Measurements from ENCODE around the gene ZDHHC14.
A peak's percentile ranks its signal among the peaks of the same experiment; 100 is the strongest.
"Not testable (repeated sequence)": the region's sequence is repeated elsewhere in the genome, so short reads cannot be mapped to it uniquely, and the experiment has no call there.

Gene ZDHHC14

DNA sequence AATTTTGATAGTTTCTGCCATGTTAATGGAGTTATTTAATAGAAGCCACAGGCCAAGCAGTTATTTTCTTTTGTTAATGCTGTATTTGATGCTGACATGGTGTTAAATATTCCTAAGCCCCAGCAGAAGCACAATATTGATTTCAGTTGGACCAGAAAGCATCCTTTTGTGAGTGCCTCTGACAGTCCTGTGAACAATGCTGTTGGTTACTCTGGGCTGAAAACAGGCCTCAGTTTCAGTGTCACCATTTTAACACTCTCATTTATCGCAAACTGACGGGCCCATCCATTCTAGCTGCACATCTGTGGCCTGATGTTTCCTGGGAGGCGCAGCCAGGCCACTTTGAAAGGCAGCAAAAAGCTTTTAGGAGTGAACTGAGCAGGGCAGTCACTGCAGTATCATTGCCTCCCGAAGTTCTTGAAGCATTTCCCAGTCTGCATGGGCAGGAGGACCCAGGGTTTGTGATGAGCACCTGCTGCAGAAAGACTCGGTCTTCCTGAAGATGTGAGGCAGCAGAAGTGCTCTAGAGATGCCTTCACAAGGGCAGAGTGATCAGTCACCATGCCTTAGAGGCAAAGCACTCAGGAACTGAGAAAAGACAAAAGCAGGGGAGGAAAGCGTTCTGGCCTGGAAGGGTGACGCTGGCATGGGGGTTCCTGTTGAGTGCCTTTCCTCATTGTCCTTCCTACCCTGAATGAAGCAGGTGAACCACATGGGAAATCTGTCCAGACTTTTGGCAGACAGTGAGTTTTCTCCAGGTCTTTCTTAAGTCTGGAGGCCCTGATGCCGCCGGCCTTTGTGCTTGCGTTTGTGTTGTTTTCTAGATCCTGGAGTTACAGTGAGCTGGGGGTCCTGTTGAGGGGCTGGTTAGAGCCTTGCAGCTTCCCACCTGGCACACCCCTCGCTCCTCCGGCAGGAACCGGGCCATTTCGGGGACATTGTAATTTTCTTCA lies 74.0 kb downstream of the ZDHHC14 start:
- TF ChIP-seq ZNF274 (IDR thresholded peaks at IDR 0.05; ENCODE audit: low read depth, low read length): no peak
- H3K4me3 ChIP-seq (ENCODE audit: low read length): no peak overlapping the region

- no peak overlapping the region for H3K4me3 ChIP-seq (ENCODE audit: low read length)
- no peak for TF ChIP-seq ZNF274 (IDR thresholded peaks at IDR 0.05; ENCODE audit: low read depth, low read length)
Observed at GRCh38 chr6:157455731-157456523, 74.9 kb downstream of the ZDHHC14 start.

DNA sequence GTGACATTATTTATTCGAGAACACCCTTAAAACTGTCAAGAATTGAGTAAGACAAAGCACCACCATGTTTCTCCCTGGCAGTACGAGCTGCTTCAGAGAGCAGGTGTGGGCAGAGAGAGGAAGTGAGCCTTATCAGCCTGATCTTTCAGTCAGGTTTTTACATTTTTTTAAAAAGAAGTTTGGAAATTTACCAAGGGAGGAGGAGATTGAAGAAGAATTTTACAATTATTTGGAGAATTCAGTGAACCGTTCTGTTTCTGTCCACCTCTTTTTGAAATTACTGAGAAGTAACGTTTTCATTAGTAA lies 75.5 kb downstream of the ZDHHC14 start:
- no peak overlapping the region for H3K4me3 ChIP-seq (ENCODE audit: low read length)
- no peak for TF ChIP-seq ZNF274 (IDR thresholded peaks at IDR 0.05; ENCODE audit: low read depth, low read length)

DNA sequence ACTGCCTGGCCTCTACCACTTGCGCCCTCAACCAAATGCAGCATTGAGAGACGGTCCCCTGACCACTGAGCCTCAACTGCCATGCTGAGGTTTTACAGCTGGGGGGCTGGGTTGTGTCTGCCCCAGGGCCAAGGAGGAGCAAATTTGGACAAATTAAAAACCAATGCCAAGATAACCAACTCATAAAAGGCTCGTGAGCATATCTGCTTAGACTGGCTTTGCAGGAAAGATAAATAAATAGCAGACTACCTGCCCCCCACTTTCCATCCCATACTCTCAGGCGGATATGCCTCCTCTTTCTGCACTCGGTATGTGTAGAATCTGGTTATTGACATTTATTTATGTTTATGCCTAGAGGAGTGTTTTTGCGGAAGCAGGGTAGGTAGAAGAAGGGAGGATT lies 76.8 kb downstream of the ZDHHC14 start:
- TF ChIP-seq ZNF274 (IDR thresholded peaks at IDR 0.05; ENCODE audit: low read depth, low read length): no peak
- no peak overlapping the region for H3K4me3 ChIP-seq (ENCODE audit: low read length)

DNA sequence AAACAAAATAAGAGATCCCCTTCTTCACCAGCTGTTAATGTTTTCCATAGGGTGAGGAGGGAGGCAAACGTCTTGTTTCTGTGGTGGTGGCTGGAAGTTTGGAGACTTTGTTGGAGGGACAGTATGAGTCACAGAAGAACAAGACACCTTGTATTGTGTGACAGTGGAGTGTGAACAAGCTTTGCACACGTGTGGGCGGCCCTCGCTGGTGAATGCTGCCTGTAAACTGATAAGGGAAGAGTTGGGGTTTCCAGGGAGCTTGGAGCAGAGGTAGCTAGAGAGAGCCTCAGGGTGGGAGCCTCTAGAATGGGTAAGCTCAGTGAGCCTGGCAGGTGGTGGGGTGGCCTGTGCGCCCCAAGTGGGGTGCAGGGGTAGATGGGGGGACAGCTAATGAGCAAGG lies 78.3 kb downstream of the ZDHHC14 start:
- H3K4me3 ChIP-seq (ENCODE audit: low read length): no peak overlapping the region
- TF ChIP-seq ZNF274 (IDR thresholded peaks at IDR 0.05; ENCODE audit: low read depth, low read length): no peak

GRCh38 chr6:157460182-157460999 lies 79.4 kb downstream of the ZDHHC14 start:
- peak overlapping the region; percentile 5; the same call in 1 of the 2 replicates for H3K4me3 ChIP-seq (ENCODE audit: low read length)
- TF ChIP-seq ZNF274 (IDR thresholded peaks at IDR 0.05; ENCODE audit: low read depth, low read length): no peak

- peak overlapping the region; percentile 30; the same call in 1 of the 2 replicates for H3K4me3 ChIP-seq (ENCODE audit: low read length)
- no peak for TF ChIP-seq ZNF274 (IDR thresholded peaks at IDR 0.05; ENCODE audit: low read depth, low read length)
Observed at GRCh38 chr6:157461000-157461915, 80.3 kb downstream of the ZDHHC14 start.

- TF ChIP-seq ZNF274 (IDR thresholded peaks at IDR 0.05; ENCODE audit: low read depth, low read length): no peak
- H3K4me3 ChIP-seq (ENCODE audit: low read length): no peak overlapping the region
Observed at GRCh38 chr6:157462956-157463742, 82.2 kb downstream of the ZDHHC14 start.

GRCh38 chr6:157463743-157464135 lies 82.7 kb downstream of the ZDHHC14 start:
- H3K4me3 ChIP-seq (ENCODE audit: low read length): not testable (repeated sequence)

- TF ChIP-seq ZNF274 (IDR thresholded peaks at IDR 0.05; ENCODE audit: low read depth, low read length): no peak
- H3K4me3 ChIP-seq (ENCODE audit: low read length): peak overlapping the region; percentile 8; the same call in 1 of the 2 replicates
Observed at GRCh38 chr6:157464653-157465535, 83.9 kb downstream of the ZDHHC14 start.

GRCh38 chr6:157466342-157466648 lies 85.3 kb downstream of the ZDHHC14 start:
- H3K4me3 ChIP-seq (ENCODE audit: low read length): no peak overlapping the region
- TF ChIP-seq ZNF274 (IDR thresholded peaks at IDR 0.05; ENCODE audit: low read depth, low read length): no peak

DNA sequence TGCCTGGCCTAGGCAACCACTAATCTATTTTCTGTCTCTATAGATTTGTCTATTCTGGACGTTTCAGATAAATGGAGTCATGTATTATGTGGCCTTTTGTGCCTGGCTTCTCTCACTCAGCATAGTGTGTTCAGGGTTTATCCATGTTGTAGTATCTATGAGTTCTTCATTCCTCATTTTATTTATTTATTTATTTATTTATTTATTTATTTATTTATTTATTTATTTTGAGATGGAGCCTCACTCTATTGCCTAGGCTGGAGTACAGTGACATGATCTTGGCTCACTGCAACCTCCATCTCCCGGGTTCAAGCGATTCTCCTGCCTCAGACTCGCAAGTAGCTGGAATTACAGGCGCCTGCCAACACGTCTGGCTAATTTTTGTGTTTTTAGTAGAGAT lies 86.3 kb downstream of the ZDHHC14 start:
- H3K4me3 ChIP-seq (ENCODE audit: low read length): not testable (repeated sequence)

Data from GM08714 (cell line).